H9 (cell line): ENCODE results near the gene ADAMTS16. TPM values are rescaled to one million over a fixed set of nuclear protein-coding genes. Genes with fewer than 3 reads are reported as not detected.

Source experiments
- DNase-seq: peaks from one replicate; pipeline ENCODE4 v3.0.0-alpha.2; 2017
- H2AFZ ChIP-seq: one replicate; pipeline ENCODE4 v1.6.1; 2013; ENCODE audit warnings: mild to moderate bottlenecking, low read length, control low read depth, moderate library complexity
- H2AK5ac ChIP-seq: 2 replicates; pipeline ENCODE4 v1.6.1; 2013; ENCODE audit warnings: low read length, control low read depth, mixed read lengths; ENCODE audit not compliant: insufficient read length
- H2BK120ac ChIP-seq: one replicate; pipeline ENCODE4 v1.6.1; 2013; ENCODE audit warnings: low read depth, mild to moderate bottlenecking, low read length, control low read depth, inconsistent platforms; ENCODE audit not compliant: poor library complexity, severe bottlenecking
- H2BK12ac ChIP-seq: 2 replicates; pipeline ENCODE4 v1.6.1; 2013; ENCODE audit warnings: low read length, control low read depth, mixed read lengths, low read depth; ENCODE audit not compliant: insufficient read length
- H2BK15ac ChIP-seq: 2 replicates; pipeline ENCODE4 v1.6.1; 2013; ENCODE audit warnings: low read depth, low read length, control low read depth
- H2BK20ac ChIP-seq: one replicate; pipeline ENCODE4 v1.6.1; 2013; ENCODE audit warnings: low read depth, mild to moderate bottlenecking, low read length, control low read depth, inconsistent platforms; ENCODE audit not compliant: poor library complexity, severe bottlenecking
- H2BK5ac ChIP-seq: 2 replicates; pipeline ENCODE4 v1.6.1; 2013; ENCODE audit warnings: low read length, control low read depth, mixed read lengths; ENCODE audit not compliant: insufficient read length
- H3K14ac ChIP-seq: 2 replicates; pipeline ENCODE4 v1.6.1; 2013; ENCODE audit warnings: low read length, control low read depth; ENCODE audit not compliant: insufficient read depth
- H3K18ac ChIP-seq: 2 replicates; pipeline ENCODE4 v1.6.1; 2013; ENCODE audit warnings: low read depth, mild to moderate bottlenecking, mixed read lengths, low read length, control low read depth; ENCODE audit not compliant: insufficient read length
- H3K23ac ChIP-seq: 2 replicates; pipeline ENCODE4 v1.6.1; 2013; ENCODE audit warnings: low read length, control low read depth, mixed read lengths, low read depth; ENCODE audit not compliant: insufficient read length
- H3K23me2 ChIP-seq: 2 replicates; pipeline ENCODE4 v1.6.1; 2013; ENCODE audit warnings: low read depth, mild to moderate bottlenecking, mixed read lengths, low read length, control low read depth; ENCODE audit not compliant: insufficient read length, poor library complexity, severe bottlenecking
- H3K27ac ChIP-seq: 2 replicates; pipeline ENCODE4 v1.5.1; 2013; ENCODE audit warnings: low read length, control low read depth, mixed read lengths, low read depth; ENCODE audit not compliant: insufficient read length
- H3K27me3 ChIP-seq: 2 replicates; pipeline ENCODE4 v1.6.1; 2013; ENCODE audit warnings: low read length, control low read depth, inconsistent platforms; ENCODE audit not compliant: insufficient read depth
- H3K4ac ChIP-seq: 2 replicates; pipeline ENCODE4 v1.6.1; 2013; ENCODE audit warnings: low read depth, mild to moderate bottlenecking, control low read depth, inconsistent platforms, low read length, moderate library complexity
- H3K4me1 ChIP-seq: 2 replicates; pipeline ENCODE4 v1.6.1; 2013; ENCODE audit warnings: low read length, control low read depth, inconsistent platforms; ENCODE audit not compliant: insufficient read depth
- H3K4me2 ChIP-seq: 2 replicates; pipeline ENCODE4 v1.6.1; 2013; ENCODE audit warnings: low read length, control low read depth, mixed read lengths; ENCODE audit not compliant: insufficient read length, insufficient read depth
- H3K56ac ChIP-seq: 2 replicates; pipeline ENCODE4 v1.6.1; 2013; ENCODE audit warnings: low read depth, mild to moderate bottlenecking, mixed read lengths, low read length, control low read depth; ENCODE audit not compliant: insufficient read length
- H3K79me1 ChIP-seq: 2 replicates; pipeline ENCODE4 v1.6.1; 2013; ENCODE audit warnings: low read depth, mild to moderate bottlenecking, moderate library complexity, low read length, control low read depth, inconsistent platforms; ENCODE audit not compliant: insufficient read depth, poor library complexity, severe bottlenecking
- H3K79me2 ChIP-seq: 2 replicates; pipeline ENCODE4 v1.6.1; 2013; ENCODE audit warnings: low read length, control low read depth, inconsistent platforms; ENCODE audit not compliant: insufficient read depth
- H3K9ac ChIP-seq: 2 replicates; pipeline ENCODE4 v1.6.1; 2013; ENCODE audit warnings: low read length, control low read depth, mixed read lengths; ENCODE audit not compliant: insufficient read length; ENCODE audit errors: extremely low read depth
- H3K9me3 ChIP-seq: one replicate; pipeline ENCODE4 v1.6.1; 2013; ENCODE audit warnings: low read depth, low read length, inconsistent platforms; ENCODE audit not compliant: control insufficient read depth
- H3T11ph ChIP-seq: one replicate; pipeline ENCODE4 v1.6.1; 2013; ENCODE audit warnings: mild to moderate bottlenecking, low read length, control low read depth, inconsistent platforms
- H4K20me1 ChIP-seq: one replicate; pipeline ENCODE4 v1.6.1; 2013; ENCODE audit not compliant: control insufficient read depth, insufficient read length, insufficient read depth
- H4K5ac ChIP-seq: 2 replicates; pipeline ENCODE4 v1.6.1; 2013; ENCODE audit warnings: low read depth, mild to moderate bottlenecking, mixed read lengths, low read length, control low read depth; ENCODE audit not compliant: insufficient read length
- H4K8ac ChIP-seq: replicated peaks from 2 replicates; pipeline ENCODE4 v1.6.1; 2013; ENCODE audit warnings: low read length, control low read depth, mixed read lengths, low read depth; ENCODE audit not compliant: insufficient read length
- H4K91ac ChIP-seq: 2 replicates; pipeline ENCODE4 v1.6.1; 2013; ENCODE audit warnings: low read depth, mild to moderate bottlenecking, moderate library complexity, mixed read lengths, low read length, control low read depth; ENCODE audit not compliant: insufficient read length
- H3K27ac Mint-ChIP-seq, 3 experiments: 2 replicates in 2 of 3; 3 replicates in 1 of 3; pipeline ENCODE4 v1.8.0; 2020 to 2021; ENCODE audit warnings: mixed read lengths in 3 of 3, mild to moderate bottlenecking in 1 of 3, moderate library complexity in 1 of 3
- H3K27me3 Mint-ChIP-seq: 2 replicates; pipeline ENCODE4 v1.8.0; 2021; ENCODE audit warnings: low read depth, mild to moderate bottlenecking, moderate library complexity, mixed read lengths
- H3K36me3 Mint-ChIP-seq, 3 experiments: 2 replicates in 2 of 3; 3 replicates in 1 of 3; pipeline ENCODE4 v1.8.0; 2020 to 2021; ENCODE audit warnings: low read depth in 3 of 3, mixed read lengths in 3 of 3; ENCODE audit not compliant: insufficient read depth in 1 of 3
- H3K4me1 Mint-ChIP-seq, 2 experiments: 2 replicates each; pipeline ENCODE4 v1.8.0; 2020; ENCODE audit warnings: mixed read lengths in 2 of 2
- H3K4me3 Mint-ChIP-seq, 2 experiments: 2 replicates in 1 of 2; 3 replicates in 1 of 2; pipeline ENCODE4 v1.8.0; 2020 to 2021; ENCODE audit warnings: mild to moderate bottlenecking in 2 of 2, mixed read lengths in 2 of 2, moderate library complexity in 1 of 2
- H3K9me3 Mint-ChIP-seq, 2 experiments: 2 replicates in 1 of 2; 3 replicates in 1 of 2; pipeline ENCODE4 v1.8.0; 2020; ENCODE audit warnings: mild to moderate bottlenecking in 2 of 2, mixed read lengths in 2 of 2, moderate library complexity in 1 of 2
- WGBS: extraction: QIAGEN DNeasy Blood & Tissue Kit; methylation state at CpG from one replicate; pipeline ENCODE4 v1.1.7; 2013; ENCODE audit warnings: missing lambda C conversion rate, low lambda C conversion rate, mixed read lengths; ENCODE audit not compliant: insufficient read length; ENCODE audit errors: extremely low coverage; 5-methylcytosine and 5-hydroxymethylcytosine counted together
- total RNA-seq: library from RNA; stranded (reverse); gene quantifications from 2 replicates; pipeline ENCODE4 v1.2.1, GENCODE V29; 2021
- TF ChIP-seq, protein P1 (sequence below): fragments of 200-600 bp; sonication (generic); conservative IDR thresholded peaks from 3 replicates; pipeline ENCODE4 v1.8.0; 2021; ENCODE audit warnings: antibody characterized with exemption, mild to moderate bottlenecking

The ADAMTS16 gene
- total RNA-seq, 1 experiment from 2014 or later: 4.5 TPM

DNA sequence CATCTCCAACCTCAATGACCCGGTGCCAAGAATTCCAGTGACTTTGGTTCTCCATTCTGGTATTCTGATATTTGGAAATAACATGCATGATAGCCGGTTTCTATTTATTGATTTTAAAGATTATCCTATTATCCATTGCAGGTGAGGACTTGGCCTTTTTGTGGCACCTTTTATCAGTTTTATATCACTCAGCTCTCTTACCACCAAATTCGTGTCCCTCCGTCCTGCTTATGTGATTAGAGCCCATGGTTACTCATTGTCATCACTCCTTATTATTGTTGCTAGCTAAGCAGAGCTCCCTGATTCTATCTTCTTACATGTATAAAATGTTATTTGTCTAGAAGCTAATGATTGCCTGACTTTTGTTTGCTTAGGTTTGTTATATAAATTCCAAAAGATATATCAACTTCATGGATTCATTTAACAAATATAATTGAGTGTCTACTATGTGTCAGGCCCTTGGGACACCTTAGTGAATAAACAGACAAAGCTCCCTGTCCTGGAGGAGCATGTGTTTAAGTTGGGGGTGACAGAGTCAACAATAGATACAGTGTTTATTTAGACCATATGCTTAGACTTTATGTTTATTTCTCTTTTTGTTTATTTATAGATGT, 138.2 kb downstream of the ADAMTS16 start:
- H3K79me1 ChIP-seq: no peaks in the 10 kb centered on the region
- no peak overlapping the region for H2BK12ac ChIP-seq
- no peak overlapping the region for H3K14ac ChIP-seq
- Mint-ChIP-seq H3K4me1 (peaks cover 23 to 26% of the 10 kb centered on the region in 2 experiments), H3K27ac (no peak overlapping the region), H3K27me3 (no peaks in the 10 kb centered on the region), H3K4me3 (no peak overlapping the region), H3K9me3 (peaks cover 0 to 2% of the 10 kb centered on the region in 2 experiments; a peak in 2 of 5 replicates), H3K36me3 (peaks cover 0 to 6% (median 4%) of the 10 kb centered on the region in 3 experiments; a peak in 4 of 7 replicates)
- H3K4me2 ChIP-seq: no peak overlapping the region
- no peak overlapping the region for H2BK20ac ChIP-seq
- H4K8ac ChIP-seq: no peak overlapping the region
- no peak overlapping the region for H2BK120ac ChIP-seq
- H3K18ac ChIP-seq: no peak overlapping the region
- no peak overlapping the region for H2AFZ ChIP-seq
- no peak for DNase-seq
- H4K20me1 ChIP-seq: no peaks in the 10 kb centered on the region
- H3K27ac ChIP-seq: no peak overlapping the region
- TF ChIP-seq, protein P1, sequence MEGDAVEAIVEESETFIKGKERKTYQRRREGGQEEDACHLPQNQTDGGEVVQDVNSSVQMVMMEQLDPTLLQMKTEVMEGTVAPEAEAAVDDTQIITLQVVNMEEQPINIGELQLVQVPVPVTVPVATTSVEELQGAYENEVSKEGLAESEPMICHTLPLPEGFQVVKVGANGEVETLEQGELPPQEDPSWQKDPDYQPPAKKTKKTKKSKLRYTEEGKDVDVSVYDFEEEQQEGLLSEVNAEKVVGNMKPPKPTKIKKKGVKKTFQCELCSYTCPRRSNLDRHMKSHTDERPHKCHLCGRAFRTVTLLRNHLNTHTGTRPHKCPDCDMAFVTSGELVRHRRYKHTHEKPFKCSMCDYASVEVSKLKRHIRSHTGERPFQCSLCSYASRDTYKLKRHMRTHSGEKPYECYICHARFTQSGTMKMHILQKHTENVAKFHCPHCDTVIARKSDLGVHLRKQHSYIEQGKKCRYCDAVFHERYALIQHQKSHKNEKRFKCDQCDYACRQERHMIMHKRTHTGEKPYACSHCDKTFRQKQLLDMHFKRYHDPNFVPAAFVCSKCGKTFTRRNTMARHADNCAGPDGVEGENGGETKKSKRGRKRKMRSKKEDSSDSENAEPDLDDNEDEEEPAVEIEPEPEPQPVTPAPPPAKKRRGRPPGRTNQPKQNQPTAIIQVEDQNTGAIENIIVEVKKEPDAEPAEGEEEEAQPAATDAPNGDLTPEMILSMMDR: no peak
- H2BK15ac ChIP-seq: no peak overlapping the region
- H3K9me3 ChIP-seq: no peaks in the 10 kb centered on the region
- no CpG with 5 or more reads among the region's 4 CpGs for WGBS
- H2BK5ac ChIP-seq: no peak overlapping the region
- H2AK5ac ChIP-seq: no peak overlapping the region
- no peak overlapping the region for H3T11ph ChIP-seq
- no peaks in the 10 kb centered on the region for H3K27me3 ChIP-seq
- no peak overlapping the region for H3K23ac ChIP-seq
- H3K56ac ChIP-seq: no peak overlapping the region
- no peak overlapping the region for H3K4ac ChIP-seq
- no peak overlapping the region for H4K5ac ChIP-seq
- no peaks in the 10 kb centered on the region for H3K79me2 ChIP-seq
- peaks cover 5% of the 10 kb centered on the region; the same call in 1 of the 2 replicates for H3K4me1 ChIP-seq
- H3K9ac ChIP-seq: no peak overlapping the region
- H4K91ac ChIP-seq: no peak overlapping the region
- H3K23me2 ChIP-seq: no peaks in the 10 kb centered on the region
